HCT116 (cell line): Measurements from ENCODE around the gene MRS2. TPM values are rescaled to one million over a fixed set of nuclear protein-coding genes. Genes with fewer than 3 reads are reported as not detected.

ENCODE experiments used
- ATAC-seq: fragments of 200-7000 bp; cut with Tn5 transposase; 2 replicates; pipeline ENCODE4 v1.9.1; 2020; ENCODE audit warnings: mild to moderate bottlenecking, moderate library complexity
- BruUV-seq: library from RNA; stranded (reverse); fragments of 400-500 nt; replicated peaks from 2 replicates; lab custom pipeline; 2021; lab: Mats Ljungman, UMichigan
- CTCF ChIA-PET: fragments of 300-600 bp; sonication (Branson Sonifier 250); formaldehyde crosslinking; loops from one replicate; lab custom pipeline; 2021; ENCODE audit warnings: antibody characterized with exemption; lab: Charles Lee
- POLR2A ChIA-PET: fragments of 300-600, 350-600 bp; sonication (Branson Sonifier 250); formaldehyde crosslinking; loops from one replicate; lab custom pipeline; 2021; ENCODE audit warnings: antibody characterized with exemption; lab: Charles Lee
- RAD21 ChIA-PET, 2 experiments: fragments of 300-600 bp; sonication (Branson Sonifier 250); formaldehyde crosslinking; loops; one replicate each; lab custom pipeline; 2023; ENCODE audit warnings: low total read pairs in 2 of 2; ENCODE audit not compliant: uncharacterized antibody in 2 of 2, unreplicated experiment in 2 of 2, low non-redundant PET in 1 of 2; lab: Charles Lee
- DNase-seq: peaks from one replicate; pipeline ENCODE4 v3.0.0-alpha.2; 2010; ENCODE audit warnings: low read depth, low spot score
- H2AFZ ChIP-seq: fragments of 200-600 bp; shearing (Covaris generic), sonication (generic); 2 replicates; pipeline ENCODE4 v1.6.1; 2017; ENCODE audit warnings: low read depth, mixed run types, mixed read lengths, antibody characterized with exemption, low read length; ENCODE audit not compliant: poor library complexity, severe bottlenecking
- H3K27ac ChIP-seq: 2 replicates; pipeline ENCODE4 v1.5.1; 2012; ENCODE audit warnings: low read depth, low read length
- H3K27me3 ChIP-seq: fragments of 200-600 bp; sonication (generic); 2 replicates; pipeline ENCODE4 v1.6.1; 2016; ENCODE audit warnings: mixed run types, low read length, mixed read lengths; ENCODE audit not compliant: insufficient read depth
- H3K36me3 ChIP-seq, 2 experiments: fragments of 200-500 bp in 1 of 2; fragments of 200-600 bp in 1 of 2; sonication (Bioruptor generic) in 1 of 2; sonication (generic) in 1 of 2; 2 replicates each; pipeline versions ENCODE4 v1.5.1 to v1.6.1; 2014 to 2016; ENCODE audit warnings: low read length in 2 of 2, inconsistent platforms in 1 of 2, mixed read lengths in 1 of 2, mixed run types in 1 of 2; ENCODE audit not compliant: insufficient read depth in 2 of 2, control insufficient read depth in 1 of 2
- H3K4me1 ChIP-seq, 2 experiments: fragments of 200-600 bp in 1 of 2; sonication (generic) in 1 of 2; 2 replicates each; pipeline versions ENCODE4 v1.5.1 to v1.6.1; 2012 to 2017; ENCODE audit warnings: low read length in 2 of 2, inconsistent platforms in 1 of 2, mild to moderate bottlenecking in 1 of 2, mixed read lengths in 1 of 2, mixed run types in 1 of 2, moderate library complexity in 1 of 2; ENCODE audit not compliant: insufficient read depth in 2 of 2, control insufficient read depth in 1 of 2
- H3K4me2 ChIP-seq: fragments of 200-600 bp; sonication (generic); 2 replicates; pipeline ENCODE4 v1.6.1; 2017; ENCODE audit warnings: mixed run types, low read length, mixed read lengths
- H3K4me3 ChIP-seq, 2 experiments: fragments of 200-600 bp in 1 of 2; sonication (generic) in 1 of 2; replicated peaks in 1 of 2; 2 replicates each; pipeline ENCODE4 v1.5.1; 2011 to 2016; ENCODE audit warnings: low read length in 2 of 2, control low read depth in 1 of 2, low read depth in 1 of 2, mild to moderate bottlenecking in 1 of 2, mixed read lengths in 1 of 2, mixed run types in 1 of 2
- H3K79me2 ChIP-seq: fragments of 200-600 bp; sonication (generic); 2 replicates; pipeline ENCODE4 v1.6.1; 2017; ENCODE audit warnings: mild to moderate bottlenecking, mixed run types, low read length, moderate library complexity, mixed read lengths; ENCODE audit not compliant: insufficient read depth
- H3K9ac ChIP-seq: fragments of 200-600 bp; sonication (generic); 2 replicates; pipeline ENCODE4 v1.6.1; 2016; ENCODE audit warnings: low read length, mixed read lengths
- H3K9me2 ChIP-seq: fragments of 200-600 bp; sonication (generic), shearing (Covaris generic); 2 replicates; pipeline ENCODE4 v1.6.1; 2017; ENCODE audit warnings: mixed run types, mild to moderate bottlenecking, moderate library complexity; ENCODE audit not compliant: insufficient read depth
- H3K9me3 ChIP-seq, 2 experiments: fragments of 200-500 bp in 1 of 2; fragments of 200-600 bp in 1 of 2; sonication (Bioruptor generic) in 1 of 2; sonication (generic) in 1 of 2; 2 replicates each; pipeline ENCODE4 v1.6.1; 2014 to 2017; ENCODE audit warnings: low read length in 2 of 2, mixed read lengths in 2 of 2, inconsistent platforms in 1 of 2, low read depth in 1 of 2, mild to moderate bottlenecking in 1 of 2, mixed run types in 1 of 2, moderate library complexity in 1 of 2; ENCODE audit not compliant: control insufficient read depth in 1 of 2, insufficient read depth in 1 of 2
- H4K20me1 ChIP-seq: fragments of 200-600 bp; sonication (generic), shearing (Covaris generic); 2 replicates; pipeline ENCODE4 v1.6.1; 2017; ENCODE audit warnings: mixed run types, mild to moderate bottlenecking, moderate library complexity; ENCODE audit not compliant: insufficient read depth
- ATF3 ChIP-seq: IDR thresholded peaks from 2 replicates; pipeline ENCODE4 v1.6.1; 2012
- CBX3 ChIP-seq: IDR thresholded peaks from 2 replicates; pipeline ENCODE4 v1.6.1; 2012; ENCODE audit warnings: low read depth
- EGR1 ChIP-seq: IDR thresholded peaks from 2 replicates; pipeline ENCODE4 v1.6.1; 2012; ENCODE audit warnings: low read depth
- ELF1 ChIP-seq: IDR thresholded peaks from 2 replicates; pipeline ENCODE4 v1.6.1; 2012; ENCODE audit warnings: low read depth, borderline replicate concordance
- EZH2 ChIP-seq: fragments of 200-600 bp; sonication (generic); IDR thresholded peaks from 2 replicates; pipeline ENCODE4 v1.6.1; 2017; ENCODE audit warnings: antibody characterized with exemption, mixed run types
- EZH2phosphoT487 ChIP-seq: fragments of 200-600 bp; IDR thresholded peaks from 2 replicates; pipeline ENCODE4 v1.6.1; 2018; ENCODE audit warnings: antibody characterized with exemption, borderline replicate concordance
- FOSL1 ChIP-seq: IDR thresholded peaks from 2 replicates; pipeline ENCODE4 v1.6.1; 2012; ENCODE audit warnings: low read depth
- JUND ChIP-seq: IDR thresholded peaks from 2 replicates; pipeline ENCODE4 v1.6.1; 2012
- MAX ChIP-seq: IDR thresholded peaks from 2 replicates; pipeline ENCODE4 v1.6.1; 2012
- POLR2A ChIP-seq: IDR thresholded peaks from 2 replicates; pipeline ENCODE4 v1.7.0; 2011; ENCODE audit warnings: borderline replicate concordance; ENCODE audit not compliant: insufficient read depth, insufficient read length; ENCODE audit errors: extremely low read depth
- POLR2AphosphoS5 ChIP-seq: IDR thresholded peaks from 2 replicates; pipeline ENCODE4 v1.6.1; 2011; ENCODE audit warnings: mild to moderate bottlenecking, low read depth, low read length, moderate library complexity
- RAD21 ChIP-seq: IDR thresholded peaks from 2 replicates; pipeline ENCODE4 v1.6.1; 2012; ENCODE audit warnings: low read depth, mild to moderate bottlenecking
- SIN3A ChIP-seq: IDR thresholded peaks from 2 replicates; pipeline ENCODE4 v1.6.1; 2012; ENCODE audit warnings: low read depth
- SP1 ChIP-seq: IDR thresholded peaks from 2 replicates; pipeline ENCODE4 v1.6.1; 2012; ENCODE audit warnings: low read depth
- SRF ChIP-seq: IDR thresholded peaks from 2 replicates; pipeline ENCODE4 v1.6.1; 2012; ENCODE audit warnings: low read depth
- TCF7L2 ChIP-seq: IDR thresholded peaks from 2 replicates; pipeline ENCODE4 v1.7.0; 2011; ENCODE audit warnings: borderline replicate concordance, inconsistent platforms; ENCODE audit not compliant: insufficient read depth, insufficient read length; ENCODE audit errors: extremely low read depth
- YY1 ChIP-seq: IDR thresholded peaks from 2 replicates; pipeline ENCODE4 v1.6.1; 2011; ENCODE audit warnings: low read length, low read depth, moderate library complexity, mild to moderate bottlenecking; ENCODE audit not compliant: insufficient replicate concordance; ENCODE audit errors: extremely low read depth
- ZBTB33 ChIP-seq: IDR thresholded peaks from 2 replicates; pipeline ENCODE4 v1.6.1; 2011; ENCODE audit warnings: mild to moderate bottlenecking, low read length, moderate library complexity; ENCODE audit not compliant: insufficient replicate concordance; ENCODE audit errors: extremely low read depth
- ZFX ChIP-seq: fragments of 450-650 bp; IDR thresholded peaks from 2 replicates; pipeline ENCODE4 v1.6.1; 2017
- ZNF274 ChIP-seq: fragments of 200-500 bp; sonication (Bioruptor generic); IDR thresholded peaks from 2 replicates; pipeline ENCODE4 v1.6.1; 2014; ENCODE audit warnings: mild to moderate bottlenecking, low read depth, low read length, inconsistent platforms
- intact Hi-C: fragments of 100-400 bp; cut with micrococcal nuclease; formaldehyde crosslinking; loops from 2 replicates; pipeline ENCODE4 v1.10.0; 2022
- total RNA-seq: library from RNA; stranded (reverse); gene quantifications from one replicate; pipeline ENCODE4 v1.2.1, GENCODE V29; 2021; ENCODE audit not compliant: unreplicated experiment
- TF ChIP-seq, protein P1 (sequence below), 3 experiments: fragments of 200-600 bp in 1 of 3; sonication (generic) in 1 of 3; IDR thresholded peaks in 2 of 3; conservative IDR thresholded peaks in 1 of 3; 2 replicates each; pipeline ENCODE4 v1.5.1; 2012 to 2017; ENCODE audit warnings: low read depth in 2 of 3, low read length in 2 of 3, antibody characterized with exemption in 1 of 3, borderline replicate concordance in 1 of 3, control low read depth in 1 of 3, mild to moderate bottlenecking in 1 of 3, mixed read lengths in 1 of 3, mixed run types in 1 of 3, moderate library complexity in 1 of 3; ENCODE audit not compliant: insufficient read depth in 1 of 3

The MRS2 gene
- total RNA-seq, 1 experiment from 2014 or later = 39.9 TPM

DNA sequence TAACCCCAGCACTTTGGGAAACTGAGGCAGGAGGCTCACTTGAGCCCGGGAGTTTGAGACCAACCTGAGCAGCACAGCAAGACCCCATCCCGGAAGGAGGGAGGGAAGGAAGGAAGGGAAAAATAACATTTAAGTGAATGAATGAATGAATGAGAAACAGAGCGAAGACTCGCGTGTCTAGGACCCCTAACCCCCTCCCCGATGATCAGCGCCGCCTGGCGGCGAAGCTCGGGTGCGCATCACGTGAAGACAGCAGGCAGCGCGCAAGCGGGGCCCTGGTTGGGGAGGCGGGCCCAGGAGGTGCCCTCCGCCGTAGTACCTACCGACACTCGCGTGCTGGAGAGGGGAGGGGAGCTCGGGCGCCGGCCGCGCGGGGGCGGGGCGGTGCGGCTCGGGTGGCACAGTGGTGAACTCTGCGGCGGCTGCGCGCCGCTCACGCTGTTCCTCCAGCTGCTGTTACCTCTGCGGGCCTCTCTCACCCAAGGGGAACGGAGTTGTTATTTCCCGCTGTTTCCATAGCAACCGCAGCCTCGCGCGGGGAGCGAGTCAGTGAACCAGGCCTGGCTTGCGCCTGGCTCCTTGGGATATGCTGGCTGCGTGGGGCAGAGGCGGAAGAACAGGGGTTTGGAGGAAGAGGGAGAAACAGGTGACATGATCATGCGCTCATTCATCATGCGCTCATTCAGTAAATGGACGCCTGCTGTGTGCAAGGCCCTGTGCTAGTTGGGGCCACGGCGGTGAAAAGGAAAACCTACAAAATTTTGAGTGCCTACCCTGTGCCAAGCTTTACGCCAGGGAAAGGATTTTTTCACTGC lies 42.9 kb upstream of the MRS2 start:
- H3K27ac ChIP-seq = no peak overlapping the region
- peaks cover 3 to 12% of the 10 kb centered on the region in 2 experiments; a peak in 3 of 4 replicates for H3K4me1 ChIP-seq
- ChIA-PET RAD21 (interaction anchor here (0.5 to 0.9 kb wide), 2 partner anchors 29 to 74 kb away, joined by 3 to 4 read pairs; no protein-coding TSS in a partner anchor), CTCF (interaction anchor here (0.6 to 1.5 kb wide), 20 partner anchors 9 to 306 kb away, joined by 3 to 17 read pairs (median 4); no protein-coding TSS in a partner anchor), POLR2A (no interaction called here)
- ATAC-seq (peak; percentile 99), DNase-seq (peak; percentile 71)
- no peaks in the 10 kb centered on the region for H3K36me3 ChIP-seq
- H3K27me3 ChIP-seq = no peaks in the 10 kb centered on the region
- H4K20me1 ChIP-seq = no peaks in the 10 kb centered on the region
- no peaks in the 10 kb centered on the region for H3K9me3 ChIP-seq
- intact Hi-C loops = loop anchor here (1.0 kb wide), 1 partner anchor 77 kb away; no protein-coding TSS in a partner anchor
- H3K4me3 ChIP-seq = peak overlapping the region; percentile 35 to 56
- H3K9me2 ChIP-seq = no peaks in the 10 kb centered on the region
- peak overlapping the region; percentile 98 for H2AFZ ChIP-seq
- H3K79me2 ChIP-seq = no peaks in the 10 kb centered on the region
- peak overlapping the region; percentile 87 for H3K4me2 ChIP-seq
- no TSS peak for BruUV-seq
- peak overlapping the region; percentile 54 for H3K9ac ChIP-seq
- TF ChIP-seq SRF (no peak), POLR2AphosphoS5 (0 out of 2 replicates have a peak, but pooled peaks have one; percentile 24), FOSL1 (no peak), MAX (peak; percentile 88), RAD21 (peak; percentile 40), SP1 (peak; percentile 12; the same call in 1 of the 2 replicates), EZH2phosphoT487 (no peak), JUND (no peak), ELF1 (no peak), EGR1 (peak; percentile 79), CBX3 (peak; percentile 74), SIN3A (no peak; the same call in 1 of the 2 replicates), EZH2 (no peak), YY1 (no peak), ZNF274 (no peak), TCF7L2 (no peak), ZFX (peak; percentile 31), ATF3 (no peak), POLR2A (no peak), ZBTB33 (peak; percentile 9)
- TF ChIP-seq, protein P1, sequence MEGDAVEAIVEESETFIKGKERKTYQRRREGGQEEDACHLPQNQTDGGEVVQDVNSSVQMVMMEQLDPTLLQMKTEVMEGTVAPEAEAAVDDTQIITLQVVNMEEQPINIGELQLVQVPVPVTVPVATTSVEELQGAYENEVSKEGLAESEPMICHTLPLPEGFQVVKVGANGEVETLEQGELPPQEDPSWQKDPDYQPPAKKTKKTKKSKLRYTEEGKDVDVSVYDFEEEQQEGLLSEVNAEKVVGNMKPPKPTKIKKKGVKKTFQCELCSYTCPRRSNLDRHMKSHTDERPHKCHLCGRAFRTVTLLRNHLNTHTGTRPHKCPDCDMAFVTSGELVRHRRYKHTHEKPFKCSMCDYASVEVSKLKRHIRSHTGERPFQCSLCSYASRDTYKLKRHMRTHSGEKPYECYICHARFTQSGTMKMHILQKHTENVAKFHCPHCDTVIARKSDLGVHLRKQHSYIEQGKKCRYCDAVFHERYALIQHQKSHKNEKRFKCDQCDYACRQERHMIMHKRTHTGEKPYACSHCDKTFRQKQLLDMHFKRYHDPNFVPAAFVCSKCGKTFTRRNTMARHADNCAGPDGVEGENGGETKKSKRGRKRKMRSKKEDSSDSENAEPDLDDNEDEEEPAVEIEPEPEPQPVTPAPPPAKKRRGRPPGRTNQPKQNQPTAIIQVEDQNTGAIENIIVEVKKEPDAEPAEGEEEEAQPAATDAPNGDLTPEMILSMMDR (IDR thresholded peaks at IDR 0.05 in 2 of 3, conservative IDR thresholded peaks at IDR 0.05 in 1 of 3; ENCODE audit: borderline replicate concordance in 1 of 3, insufficient read depth in 1 of 3, low read depth in 2 of 3, low read length in 2 of 3) = peak; percentile 63 to 93 (median 92)
